H1 (cell line): Measurements from ENCODE around the gene RENBP. TPM values are rescaled to one million over a fixed set of nuclear protein-coding genes. Genes with fewer than 3 reads are reported as not detected.

ENCODE experiments used
- CHD7 ChIP-seq: fragments of 300-600 bp; sonication (generic); IDR thresholded peaks from 2 replicates; pipeline ENCODE4 v1.7.1; 2012; ENCODE audit warnings: low read length, moderate library complexity, mild to moderate bottlenecking, inconsistent platforms; ENCODE audit not compliant: insufficient replicate concordance
- GABPA ChIP-seq: IDR thresholded peaks from 2 replicates; pipeline ENCODE4 v1.6.1; 2011; ENCODE audit warnings: mild to moderate bottlenecking, low read length, moderate library complexity, borderline replicate concordance; ENCODE audit not compliant: insufficient read depth
- KDM4A ChIP-seq: IDR thresholded peaks from one replicate; pipeline ENCODE4 v1.7.1; 2012; ENCODE audit warnings: low read depth, mild to moderate bottlenecking, moderate library complexity, low read length, inconsistent platforms; ENCODE audit not compliant: severe bottlenecking
- SIN3A ChIP-seq, 2 experiments: IDR thresholded peaks in 1 of 2; conservative IDR thresholded peaks in 1 of 2; 2 replicates each; pipeline ENCODE4 v1.6.1; 2011 to 2012; ENCODE audit warnings: low read length in 2 of 2, improper control_type of control experiment in 1 of 2, low read depth in 1 of 2, mild to moderate bottlenecking in 1 of 2
- SP4 ChIP-seq: IDR thresholded peaks from 2 replicates; pipeline ENCODE4 v1.6.1; 2012; ENCODE audit warnings: low read length, inconsistent platforms
- YY1 ChIP-seq: IDR thresholded peaks from 2 replicates; pipeline ENCODE4 v1.6.1; 2011; ENCODE audit warnings: low read depth, mild to moderate bottlenecking, low read length
- polyA plus RNA-seq, 7 experiments: library from polyadenylated mRNA; depleted of rRNA in 3 of 7; stranded (reverse) in 5 of 7; unstranded in 2 of 7; fragments of >200 nt in 5 of 7; fragments of 200-250 nt in 2 of 7; gene quantifications; 1 replicate in 5 of 7; 2 replicates in 1 of 7; 4 replicates in 1 of 7; pipeline versions ENCODE4 v1.2.1 to v1.2.3, GENCODE V29; 2011 to 2013; ENCODE audit warnings: missing spikeins in 2 of 7, mixed read lengths in 2 of 7
- total RNA-seq: library from RNA; stranded (reverse); fragmentation: NEBNext Ultra II Directional; extraction: Animal tissue kit (Norgen Biotek cat#: 25700); gene quantifications from 2 replicates; pipeline ENCODE4 v1.2.1, GENCODE V29; 2021

The RENBP gene
- total and polyA plus RNA-seq, 2 of the 8 experiments (the other 6 are each of a cell fraction or from before 2014, with no cell fraction given) = 12.4 to 21.8 TPM

DNA sequence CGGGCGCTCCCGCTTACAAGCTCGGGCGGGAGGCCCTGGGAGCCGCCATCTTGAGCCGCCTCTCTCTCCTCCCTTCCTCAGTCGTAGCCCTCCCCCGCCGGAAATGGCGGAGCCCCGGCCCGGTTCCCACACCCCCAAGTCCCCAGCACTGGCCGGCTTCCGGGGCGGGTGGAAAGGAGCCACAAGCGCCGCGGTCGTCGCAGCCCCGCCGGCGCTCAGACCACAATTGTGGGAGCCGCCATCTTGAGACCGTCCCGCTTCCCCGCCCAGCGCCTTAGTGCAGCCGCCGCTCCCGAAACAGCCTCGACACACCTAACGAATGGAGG, 26.6 kb upstream of the RENBP start (continued):
- TF ChIP-seq CHD7 (no peak), YY1 (no peak; the same call in none of the 2 replicates), KDM4A (no peak), SIN3A (conservative IDR thresholded peaks at IDR 0.05 in 1 of 2, IDR thresholded peaks at IDR 0.05 in 1 of 2; ENCODE audit: low read depth in 1 of 2, low read length in 2 of 2) (no peak), GABPA (peak; percentile 68; the same call in 1 of the 2 replicates), SP4 (no peak)
- TF ChIP-seq, all 59 proteins: peak for 2
